IMR-90 (cell line): ENCODE measurements around the gene KRR1.

Experiments
- CHD1 ChIP-seq: IDR thresholded peaks from 2 replicates; pipeline ENCODE4 v1.6.1; 2012; ENCODE audit warnings: low read depth, low read length, improper control_type of control experiment
- FOS ChIP-seq: fragments of 150-350 bp; IDR thresholded peaks from 2 replicates; pipeline ENCODE4 v1.6.1; 2016; ENCODE audit warnings: low read depth, low read length
- MAZ ChIP-seq: IDR thresholded peaks from 2 replicates; pipeline ENCODE4 v1.6.1; 2012; ENCODE audit warnings: low read depth, mild to moderate bottlenecking, low read length, improper control_type of control experiment, moderate library complexity, borderline replicate concordance
- POLR2A ChIP-seq: IDR thresholded peaks from 2 replicates; pipeline ENCODE4 v1.6.1; 2012; ENCODE audit warnings: mild to moderate bottlenecking, low read depth, low read length
- RCOR1 ChIP-seq: IDR thresholded peaks from 2 replicates; pipeline ENCODE4 v1.6.1; 2012; ENCODE audit warnings: mild to moderate bottlenecking, low read length, improper control_type of control experiment; ENCODE audit not compliant: insufficient replicate concordance
- RFX5 ChIP-seq: IDR thresholded peaks from 2 replicates; pipeline ENCODE4 v1.8.0; 2012; ENCODE audit warnings: low read depth, mild to moderate bottlenecking, low read length, moderate library complexity
- SMC3 ChIP-seq: fragments of 150-350 bp; IDR thresholded peaks from 2 replicates; pipeline ENCODE4 v1.6.1; 2016; ENCODE audit warnings: low read depth, mild to moderate bottlenecking, antibody characterized with exemption, low read length, moderate library complexity
- TF ChIP-seq, protein P1 (sequence below): conservative IDR thresholded peaks from 2 replicates; pipeline ENCODE4 v1.5.1; 2012; ENCODE audit warnings: mild to moderate bottlenecking, low read depth, low read length, improper control_type of control experiment
- TF ChIP-seq, protein P2 (sequence below): fragments of 150-350 bp; IDR thresholded peaks from 2 replicates; pipeline ENCODE4 v1.6.1; 2017; ENCODE audit warnings: mild to moderate bottlenecking, antibody characterized with exemption, low read length, low read depth

DNA sequence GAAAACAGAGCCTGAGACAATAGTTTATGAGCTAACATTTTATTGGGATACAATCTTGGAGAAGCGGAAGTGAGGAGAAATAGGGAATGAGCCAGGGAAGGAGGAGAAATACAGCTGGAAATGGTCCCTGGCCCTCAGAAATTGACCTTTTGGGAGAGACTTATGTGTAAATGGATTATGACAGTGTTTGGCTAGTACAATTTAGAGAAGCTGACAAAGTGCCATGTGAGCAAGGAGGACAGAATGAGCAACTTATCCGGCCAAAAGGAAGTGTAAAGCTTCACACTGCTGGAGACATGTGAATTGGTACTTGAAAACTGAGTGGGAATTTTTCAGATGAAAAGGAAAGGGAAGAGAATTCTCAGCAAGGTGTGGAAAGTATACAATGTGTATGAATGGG lies 28.0 kb downstream of the KRR1 start:
- TF ChIP-seq POLR2A, result no peak
- TF ChIP-seq, protein P1, sequence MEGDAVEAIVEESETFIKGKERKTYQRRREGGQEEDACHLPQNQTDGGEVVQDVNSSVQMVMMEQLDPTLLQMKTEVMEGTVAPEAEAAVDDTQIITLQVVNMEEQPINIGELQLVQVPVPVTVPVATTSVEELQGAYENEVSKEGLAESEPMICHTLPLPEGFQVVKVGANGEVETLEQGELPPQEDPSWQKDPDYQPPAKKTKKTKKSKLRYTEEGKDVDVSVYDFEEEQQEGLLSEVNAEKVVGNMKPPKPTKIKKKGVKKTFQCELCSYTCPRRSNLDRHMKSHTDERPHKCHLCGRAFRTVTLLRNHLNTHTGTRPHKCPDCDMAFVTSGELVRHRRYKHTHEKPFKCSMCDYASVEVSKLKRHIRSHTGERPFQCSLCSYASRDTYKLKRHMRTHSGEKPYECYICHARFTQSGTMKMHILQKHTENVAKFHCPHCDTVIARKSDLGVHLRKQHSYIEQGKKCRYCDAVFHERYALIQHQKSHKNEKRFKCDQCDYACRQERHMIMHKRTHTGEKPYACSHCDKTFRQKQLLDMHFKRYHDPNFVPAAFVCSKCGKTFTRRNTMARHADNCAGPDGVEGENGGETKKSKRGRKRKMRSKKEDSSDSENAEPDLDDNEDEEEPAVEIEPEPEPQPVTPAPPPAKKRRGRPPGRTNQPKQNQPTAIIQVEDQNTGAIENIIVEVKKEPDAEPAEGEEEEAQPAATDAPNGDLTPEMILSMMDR, result no peak
- TF ChIP-seq RCOR1, result no peak
- no peak for TF ChIP-seq MAZ
- TF ChIP-seq, protein P2, sequence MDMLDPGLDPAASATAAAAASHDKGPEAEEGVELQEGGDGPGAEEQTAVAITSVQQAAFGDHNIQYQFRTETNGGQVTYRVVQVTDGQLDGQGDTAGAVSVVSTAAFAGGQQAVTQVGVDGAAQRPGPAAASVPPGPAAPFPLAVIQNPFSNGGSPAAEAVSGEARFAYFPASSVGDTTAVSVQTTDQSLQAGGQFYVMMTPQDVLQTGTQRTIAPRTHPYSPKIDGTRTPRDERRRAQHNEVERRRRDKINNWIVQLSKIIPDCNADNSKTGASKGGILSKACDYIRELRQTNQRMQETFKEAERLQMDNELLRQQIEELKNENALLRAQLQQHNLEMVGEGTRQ, result no peak
- TF ChIP-seq SMC3, result no peak
- TF ChIP-seq FOS, result no peak
- TF ChIP-seq CHD1, result no peak
- no peak for TF ChIP-seq RFX5
